Stimulated activated CD4-positive, alpha-beta T cell treated with anti-CD3 and anti-CD28 coated beads, Interleukin-4, amount 100 ng/mL, for 48 hours (primary cell): ENCODE results near the gene SNX19.

ENCODE experiments used
- DNase-seq, 2 donors: peaks; one replicate each; pipeline ENCODE4 v3.0.0-alpha.2; 2020; ENCODE audit warnings: low read depth in 2 of 2

SNX19 gene

GRCh38 chr11:130905512-130905911, 10.8 kb downstream of the SNX19 start:
- DNase-seq = no peak

- no peak for DNase-seq
Measured at GRCh38 chr11:130904380-130904779, 11.9 kb downstream of the SNX19 start.

DNA sequence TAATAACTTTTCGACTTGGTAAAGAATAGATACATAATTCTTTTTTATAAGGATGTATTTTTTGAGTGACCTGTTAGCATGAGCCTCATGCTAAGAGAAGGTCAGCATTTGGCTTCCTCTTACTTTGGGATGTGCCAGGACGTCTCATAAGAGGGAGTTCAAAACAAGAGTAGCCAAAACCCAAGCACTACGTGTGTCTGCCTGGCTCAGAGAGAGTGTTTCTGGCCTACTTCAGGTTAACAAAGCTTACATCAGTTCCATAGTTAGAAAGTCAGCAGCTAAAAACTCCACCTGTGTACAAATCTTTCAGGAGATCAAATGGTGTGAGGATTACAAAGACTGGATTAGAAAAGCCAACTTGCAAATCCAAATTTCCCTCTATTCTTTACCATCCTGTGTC, 13.9 kb downstream of the SNX19 start:
- DNase-seq = no peak

DNA sequence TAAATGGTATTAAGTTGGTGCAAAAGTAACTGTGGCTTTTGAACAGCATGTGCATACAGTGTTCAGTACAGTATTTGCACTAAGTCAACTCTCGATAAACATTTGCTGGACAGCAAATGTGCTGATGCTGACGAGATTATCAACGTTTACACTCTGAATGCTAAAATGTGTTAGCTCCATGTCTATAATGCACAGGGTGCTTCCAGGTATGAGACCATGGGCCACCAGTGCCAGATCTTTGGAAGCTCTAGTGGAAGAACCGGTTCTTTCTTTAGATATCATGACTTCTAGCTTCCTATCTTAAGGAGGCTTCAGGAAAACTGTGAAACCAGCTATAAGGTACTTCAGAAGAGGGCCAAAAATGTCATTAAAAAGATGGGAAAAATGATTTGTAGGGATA, 17.2 kb downstream of the SNX19 start:
- no peak for DNase-seq

DNA sequence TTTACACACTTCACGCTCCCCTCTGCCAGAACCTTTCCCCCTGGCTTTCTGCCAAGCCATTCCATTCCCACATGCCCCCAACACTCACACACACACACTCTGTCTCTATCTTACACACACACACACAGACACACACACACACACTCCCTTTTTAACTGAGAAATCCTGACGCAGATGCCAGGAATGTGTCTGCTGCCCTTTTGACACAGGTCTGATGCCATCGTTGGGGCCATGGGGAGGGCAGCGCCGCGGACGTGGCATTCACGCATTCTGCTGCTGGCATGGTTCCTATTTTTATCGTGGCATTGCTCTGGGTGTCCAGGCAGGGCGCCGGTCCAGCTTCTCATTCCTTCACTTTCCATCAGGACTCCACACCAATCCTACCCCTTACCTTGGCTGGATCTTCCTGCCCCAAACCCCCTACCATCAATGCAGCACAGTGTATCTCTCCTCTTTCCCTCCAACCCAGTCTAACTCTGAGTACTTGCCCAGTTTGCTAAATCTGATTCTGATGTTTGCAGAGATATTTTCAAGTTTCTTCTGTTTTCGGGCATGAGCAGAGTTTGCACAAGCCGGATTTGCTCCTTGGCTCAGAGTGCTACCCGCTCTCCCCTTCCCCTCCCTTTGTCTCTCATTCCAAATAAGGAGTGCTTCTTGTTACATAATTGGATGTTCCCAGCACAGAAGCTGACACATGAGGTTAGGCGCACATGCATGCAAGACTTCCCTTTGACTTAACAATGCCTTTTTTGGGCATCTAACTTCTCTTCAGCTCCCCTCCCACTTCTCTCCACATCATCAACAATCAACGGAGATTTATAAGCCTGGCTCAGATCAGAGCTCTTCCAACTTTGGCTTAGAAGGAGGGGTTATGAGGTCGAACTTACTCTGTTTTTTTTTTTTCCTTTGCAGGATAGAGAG, 18.8 kb downstream of the SNX19 start:
- DNase-seq = no peak

GRCh38 chr11:130894322-130895025, 21.8 kb downstream of the SNX19 start:
- DNase-seq = peak; percentile 53 to 58

GRCh38 chr11:130892861-130893260, 23.4 kb downstream of the SNX19 start:
- DNase-seq = no peak

GRCh38 chr11:130891326-130891725, 25.0 kb downstream of the SNX19 start:
- DNase-seq = no peak

DNA sequence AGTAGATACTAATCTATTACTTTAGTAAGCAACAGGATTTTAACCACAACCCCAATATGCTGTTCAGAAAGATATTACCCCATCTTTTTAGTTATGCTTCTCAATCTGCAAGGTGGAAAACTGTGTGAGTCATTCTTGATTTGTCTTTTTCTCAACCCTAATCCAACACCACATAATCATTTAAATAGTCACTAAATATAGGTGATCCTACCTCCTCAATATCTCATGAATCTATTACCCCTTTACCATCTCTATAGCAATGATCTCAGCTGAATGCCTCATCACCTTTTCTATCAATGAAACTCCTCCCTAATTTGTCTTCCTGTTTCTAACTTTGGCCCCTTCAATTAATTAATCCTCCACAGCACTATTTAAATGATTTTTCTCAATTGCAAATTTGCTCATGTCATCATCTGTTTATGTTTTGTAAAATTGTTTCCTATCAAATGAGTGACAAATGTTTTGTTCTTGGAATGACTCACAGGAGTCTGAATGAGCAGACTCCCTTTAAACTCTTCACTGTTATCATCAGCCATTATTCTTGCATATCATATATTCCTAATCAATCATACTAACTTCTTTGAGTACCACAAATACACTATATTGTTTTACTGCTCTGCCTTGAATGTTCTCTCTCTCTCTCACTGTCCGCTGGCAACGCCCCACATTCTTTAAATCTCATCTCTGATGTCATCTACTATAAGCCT, 26.1 kb downstream of the SNX19 start:
- no peak for DNase-seq

DNA sequence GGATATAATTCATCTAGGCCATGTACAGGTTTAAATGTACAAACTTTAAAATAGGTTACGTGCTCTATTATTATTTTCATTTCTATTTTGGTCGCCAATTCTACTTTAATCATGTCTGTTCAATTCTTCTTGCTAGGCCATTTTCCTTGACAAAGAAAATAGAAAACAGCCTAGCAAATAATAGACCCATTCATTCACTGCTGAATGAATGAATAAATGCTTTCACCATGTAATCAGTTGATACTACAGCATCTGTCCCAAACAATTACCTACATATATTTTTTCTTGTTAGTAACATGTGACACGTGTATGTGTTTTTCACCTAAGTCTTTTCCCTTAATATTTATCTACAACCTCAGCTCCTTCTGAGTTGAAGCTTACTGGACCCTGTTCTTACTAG, 27.5 kb downstream of the SNX19 start:
- DNase-seq = no peak

DNA sequence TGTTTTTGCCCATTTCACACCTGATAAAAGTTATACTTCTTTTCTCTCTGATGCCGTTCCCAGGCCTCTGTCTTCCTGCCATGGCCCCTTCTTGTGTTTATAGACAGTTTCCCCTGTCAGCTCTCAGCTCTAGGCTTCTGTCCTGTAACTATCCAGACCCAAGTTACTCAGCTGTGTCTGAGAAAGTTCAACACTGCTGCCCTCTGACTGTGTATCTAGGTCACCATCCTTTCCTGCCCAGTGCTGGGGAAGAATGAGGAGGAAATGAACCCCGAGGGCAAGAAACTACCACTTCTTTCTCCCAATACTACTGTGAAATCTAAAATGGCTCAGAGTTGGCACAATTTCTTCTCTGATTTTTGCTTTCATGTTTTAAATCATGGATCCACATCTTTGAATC, 29.6 kb downstream of the SNX19 start:
- DNase-seq = no peak

- no peak for DNase-seq
Measured at GRCh38 chr11:130882138-130882551, 34.1 kb downstream of the SNX19 start.

- no peak for DNase-seq
Measured at GRCh38 chr11:130881475-130882137, 34.7 kb downstream of the SNX19 start.

DNA sequence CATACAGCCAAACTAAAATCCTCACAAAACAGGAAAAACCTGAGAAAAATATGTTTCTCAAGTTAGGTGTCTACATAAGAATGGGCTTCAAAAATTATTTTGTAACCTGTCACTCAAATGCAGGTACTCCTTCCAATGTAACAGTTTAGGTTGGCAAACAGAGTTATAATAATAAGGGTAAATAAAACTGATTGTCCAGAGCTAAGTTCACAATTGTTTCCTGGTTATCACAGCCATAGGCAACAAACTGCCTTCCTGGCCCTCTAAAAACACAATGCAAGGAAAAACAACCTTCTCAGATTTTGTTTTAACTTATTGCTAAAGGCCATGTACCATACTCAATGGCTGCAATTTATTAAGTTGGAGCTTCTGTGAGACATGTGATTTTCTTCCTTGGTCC, 36.4 kb downstream of the SNX19 start:
- DNase-seq = no peak

DNA sequence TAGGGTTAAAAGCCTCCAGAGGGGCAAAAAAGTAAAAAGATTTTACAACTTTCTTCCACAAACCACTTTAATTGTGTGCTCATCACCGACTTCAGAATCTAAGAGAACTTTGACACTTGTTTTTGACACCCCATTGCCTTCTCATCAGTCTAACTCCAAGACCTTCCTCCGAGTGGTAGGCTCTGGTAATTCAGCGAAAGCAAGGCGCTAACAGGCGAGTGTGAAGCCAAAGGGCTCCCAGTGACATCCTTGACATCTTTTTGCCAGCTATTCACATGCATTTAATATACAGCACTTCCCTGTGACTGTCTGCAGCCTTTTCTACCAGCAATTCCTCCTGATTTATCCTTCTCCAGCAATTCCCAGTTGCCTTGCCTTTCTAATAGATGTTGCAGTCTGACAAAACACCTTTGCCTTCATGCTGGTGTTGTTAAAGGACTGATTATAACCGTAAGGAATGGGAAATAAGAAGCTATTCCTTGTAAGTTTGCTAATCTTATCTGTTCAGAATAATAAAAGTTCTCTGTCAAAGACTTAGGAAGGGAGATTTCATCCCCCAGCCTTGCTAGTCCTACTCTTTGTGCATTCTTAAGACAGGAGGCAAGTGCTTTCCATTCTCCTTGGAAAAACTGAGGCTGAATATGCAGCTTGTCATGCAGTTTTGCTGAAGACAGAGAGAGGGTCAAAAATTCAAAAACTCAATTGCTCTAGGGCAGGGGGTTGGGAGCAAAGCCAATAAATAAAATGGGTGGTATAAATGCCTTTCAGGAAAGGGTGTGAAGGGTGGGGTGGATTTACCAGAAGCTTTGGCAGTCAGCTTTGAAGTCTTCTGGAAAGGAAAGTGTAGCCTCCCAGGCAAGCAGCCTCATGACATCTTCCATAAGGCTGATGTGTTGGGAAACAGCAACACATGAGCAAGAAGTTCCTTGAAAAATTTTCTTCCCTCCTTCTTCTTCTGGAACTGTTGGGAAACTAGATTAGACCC, 39.1 kb downstream of the SNX19 start:
- no peak for DNase-seq

DNA sequence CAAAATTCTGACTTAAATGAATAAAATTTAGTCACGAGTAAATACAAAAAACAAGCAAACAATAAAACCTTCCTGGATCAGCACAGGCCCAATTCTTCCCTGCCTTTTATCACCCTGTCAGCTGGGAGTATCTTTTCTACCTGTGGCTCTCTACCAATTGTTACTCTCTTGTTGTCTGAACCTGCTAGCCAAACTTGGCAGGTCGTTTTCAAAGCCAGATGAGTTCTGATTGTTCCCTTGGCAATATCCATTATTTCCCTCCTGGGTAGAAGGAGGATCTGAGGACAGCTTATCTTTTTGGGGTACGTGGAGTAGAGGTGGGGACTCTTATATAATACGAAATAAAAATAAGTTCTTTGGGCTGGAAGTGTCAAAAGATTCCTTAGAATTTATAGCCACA, 40.2 kb downstream of the SNX19 start:
- DNase-seq = no peak

DNA sequence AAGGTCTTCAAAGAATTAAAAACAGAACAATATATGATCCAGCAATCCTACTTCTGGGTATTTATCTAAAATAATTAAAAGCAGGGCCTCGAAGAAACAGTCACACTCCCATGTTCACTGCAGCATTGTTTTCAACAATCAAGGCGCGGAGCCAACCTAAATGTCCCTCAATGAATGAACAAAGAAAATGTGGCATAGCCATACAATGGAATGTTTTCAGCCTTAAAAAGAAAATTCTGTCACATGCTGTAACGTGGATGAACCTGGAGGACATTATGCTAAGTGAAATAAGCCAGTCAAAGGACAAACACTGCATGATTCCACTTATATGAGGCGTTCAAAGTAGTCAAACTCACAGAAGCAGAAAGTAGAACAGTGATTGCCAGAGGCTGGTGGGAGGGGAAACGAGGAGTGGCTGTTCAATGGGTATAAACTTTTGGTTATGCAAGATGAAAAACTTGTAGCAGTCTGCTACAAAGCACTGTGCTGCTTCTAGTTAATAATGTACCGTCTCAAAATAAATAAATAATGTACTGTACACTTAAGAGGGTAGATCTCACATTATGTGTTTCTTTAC, 41.2 kb downstream of the SNX19 start:
- DNase-seq = no peak

DNA sequence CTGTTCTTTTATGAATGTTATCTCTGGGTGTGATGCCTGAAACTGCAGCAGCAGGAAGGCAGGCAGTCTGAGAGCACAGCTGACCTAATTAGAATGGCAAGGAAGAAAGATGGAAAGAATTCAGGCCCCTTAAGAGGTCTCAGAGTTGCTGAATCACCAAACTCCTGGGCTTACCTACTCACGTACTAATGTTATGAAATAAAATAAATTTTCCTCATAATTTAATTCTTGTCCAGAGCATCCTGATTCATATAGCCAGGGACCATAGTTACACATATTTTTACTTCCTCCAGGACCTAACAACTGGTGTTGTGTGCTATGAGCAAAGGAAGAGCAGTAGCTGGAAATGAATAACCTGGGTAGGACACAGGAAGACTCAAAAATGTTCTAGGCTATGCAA, 41.9 kb downstream of the SNX19 start:
- DNase-seq = no peak

GRCh38 chr11:130873761-130874160, 42.5 kb downstream of the SNX19 start:
- DNase-seq = no peak

- no peak for DNase-seq
Measured at GRCh38 chr11:130872981-130873380, 43.3 kb downstream of the SNX19 start.
